ENCODE measurements around the gene RBMS3.

RBMS3 gene

GRCh38 chr3:29453284-29454001, 172.6 kb downstream of the RBMS3 start:
- DNase-seq (ENCODE audit: extremely low spot score), result no peak
- TF ChIP-seq ARNT (IDR thresholded peaks at IDR 0.05) (no peak), FOXA1 (IDR thresholded peaks at IDR 0.05) (no peak), ELF4 (IDR thresholded peaks at IDR 0.05) (no peak), FOXK2 (IDR thresholded peaks at IDR 0.05) (no peak), TARDBP (IDR thresholded peaks at IDR 0.05) (no peak)
- ChIA-PET POLR2A (no interaction called here), CTCF (no interaction called here)

- TF ChIP-seq HDGF (IDR thresholded peaks at IDR 0.05; ENCODE audit: borderline replicate concordance), result no peak
- no peak for TF ChIP-seq ELF4 (IDR thresholded peaks at IDR 0.05)
- no peak for TF ChIP-seq BHLHE40 (IDR thresholded peaks at IDR 0.05; ENCODE audit: borderline replicate concordance)
- no peak for TF ChIP-seq SUZ12 (IDR thresholded peaks at IDR 0.05)
- no peak for TF ChIP-seq FOXK2 (IDR thresholded peaks at IDR 0.05)
- no peak for TF ChIP-seq LEF1 (IDR thresholded peaks at IDR 0.05; ENCODE audit: borderline replicate concordance)
- no peak for TF ChIP-seq FOXM1 (IDR thresholded peaks at IDR 0.05; ENCODE audit: borderline replicate concordance)
- TF ChIP-seq FOXA1 (IDR thresholded peaks at IDR 0.05), result no peak
- no peak for TF ChIP-seq SP1 (IDR thresholded peaks at IDR 0.05)
- TF ChIP-seq PKNOX1 (IDR thresholded peaks at IDR 0.05), result no peak
- POLR2A ChIA-PET, result no interaction called here
- DNase-seq (ENCODE audit: extremely low spot score), result no peak
- CTCF ChIA-PET, result no interaction called here
These were observed 173.3 kb downstream of the RBMS3 start for GRCh38 chr3:29454161-29454611.

GRCh38 chr3:29456901-29457300, 176.0 kb downstream of the RBMS3 start:
- ChIA-PET CTCF (no interaction called here), POLR2A (no interaction called here)
- DNase-seq (ENCODE audit: extremely low spot score), result no peak
- TF ChIP-seq CTBP1 (IDR thresholded peaks at IDR 0.05; ENCODE audit: borderline replicate concordance), result no peak
- TF ChIP-seq FOXA1 (IDR thresholded peaks at IDR 0.05), result no peak
- TF ChIP-seq ZNF384 (IDR thresholded peaks at IDR 0.05), result no peak
- TF ChIP-seq FOXK2 (IDR thresholded peaks at IDR 0.05), result no peak
- TF ChIP-seq SP1 (IDR thresholded peaks at IDR 0.05), result no peak
- no peak for TF ChIP-seq L3MBTL2 (conservative IDR thresholded peaks at IDR 0.05)
- no peak for TF ChIP-seq ELF4 (IDR thresholded peaks at IDR 0.05)

GRCh38 chr3:29463304-29463703, 182.4 kb downstream of the RBMS3 start:
- POLR2A ChIA-PET, result no interaction called here
- DNase-seq (ENCODE audit: extremely low spot score), result no peak
- no peak for TF ChIP-seq FOXK2 (IDR thresholded peaks at IDR 0.05)
- CTCF ChIA-PET, result no interaction called here

GRCh38 chr3:29465836-29466235, 185.0 kb downstream of the RBMS3 start:
- POLR2A ChIA-PET, result no interaction called here
- DNase-seq (ENCODE audit: extremely low spot score), result no peak
- TF ChIP-seq SUZ12 (IDR thresholded peaks at IDR 0.05), result no peak
- TF ChIP-seq FOXA1 (IDR thresholded peaks at IDR 0.05), result no peak
- no peak for TF ChIP-seq ELF4 (IDR thresholded peaks at IDR 0.05)
- no peak for TF ChIP-seq LEF1 (IDR thresholded peaks at IDR 0.05; ENCODE audit: borderline replicate concordance)
- no peak for TF ChIP-seq TARDBP (IDR thresholded peaks at IDR 0.05)
- TF ChIP-seq L3MBTL2 (conservative IDR thresholded peaks at IDR 0.05), result no peak
- no peak for TF ChIP-seq NFRKB (IDR thresholded peaks at IDR 0.05)
- no peak for TF ChIP-seq ZNF384 (IDR thresholded peaks at IDR 0.05)
- TF ChIP-seq PKNOX1 (IDR thresholded peaks at IDR 0.05), result no peak
- no peak for TF ChIP-seq BHLHE40 (IDR thresholded peaks at IDR 0.05; ENCODE audit: borderline replicate concordance)
- no peak for TF ChIP-seq ARNT (IDR thresholded peaks at IDR 0.05)
- TF ChIP-seq HDGF (IDR thresholded peaks at IDR 0.05; ENCODE audit: borderline replicate concordance), result no peak
- TF ChIP-seq FOXM1 (IDR thresholded peaks at IDR 0.05; ENCODE audit: borderline replicate concordance), result no peak
- no peak for TF ChIP-seq CTBP1 (IDR thresholded peaks at IDR 0.05; ENCODE audit: borderline replicate concordance)
- TF ChIP-seq FOXK2 (IDR thresholded peaks at IDR 0.05), result no peak
- CTCF ChIA-PET, result no interaction called here

- POLR2A ChIA-PET, result no interaction called here
- CTCF ChIA-PET, result interaction anchor here (1.3 kb wide), 1 partner anchor 10 kb away, joined by 5 read pairs; no protein-coding TSS in a partner anchor
- TF ChIP-seq LEF1 (IDR thresholded peaks at IDR 0.05; ENCODE audit: borderline replicate concordance), result no peak
- TF ChIP-seq ZNF384 (IDR thresholded peaks at IDR 0.05), result no peak
- TF ChIP-seq ELF4 (IDR thresholded peaks at IDR 0.05), result no peak
- no peak for TF ChIP-seq FOXK2 (IDR thresholded peaks at IDR 0.05)
- TF ChIP-seq FOXM1 (IDR thresholded peaks at IDR 0.05; ENCODE audit: borderline replicate concordance), result no peak
- TF ChIP-seq PKNOX1 (IDR thresholded peaks at IDR 0.05), result no peak
- no peak for TF ChIP-seq ARNT (IDR thresholded peaks at IDR 0.05)
- no peak for TF ChIP-seq SUZ12 (IDR thresholded peaks at IDR 0.05)
- no peak for TF ChIP-seq TARDBP (IDR thresholded peaks at IDR 0.05)
- no peak for TF ChIP-seq HDGF (IDR thresholded peaks at IDR 0.05; ENCODE audit: borderline replicate concordance)
- TF ChIP-seq NFRKB (IDR thresholded peaks at IDR 0.05), result no peak
- TF ChIP-seq SP1 (IDR thresholded peaks at IDR 0.05), result no peak
- TF ChIP-seq L3MBTL2 (conservative IDR thresholded peaks at IDR 0.05), result no peak
- TF ChIP-seq FOXA1 (IDR thresholded peaks at IDR 0.05), result no peak
- TF ChIP-seq BHLHE40 (IDR thresholded peaks at IDR 0.05; ENCODE audit: borderline replicate concordance), result no peak
- TF ChIP-seq CTBP1 (IDR thresholded peaks at IDR 0.05; ENCODE audit: borderline replicate concordance), result no peak
- DNase-seq (ENCODE audit: extremely low spot score), result no peak
These were observed 185.6 kb downstream of the RBMS3 start for GRCh38 chr3:29466442-29466841.

Measured in HEK293T (cell line).